ENCODE data around the gene GGT5. TPM values are rescaled to one million over a fixed set of nuclear protein-coding genes. Genes with fewer than 3 reads are reported as not detected.
"Not testable (repeated sequence)": the region's sequence is repeated elsewhere in the genome, so short reads cannot be mapped to it uniquely, and the experiment has no call there.

GGT5 gene
- total RNA-seq, 8 experiments from 2014 or later = 0.16 to 8.7 (median 0.63) TPM

- ATAC-seq (replicated peaks in 6 of 8); in situ Hi-C loops (cut with MboI; ENCODE audit: low pct_unique_long_range_greater_than_20kb in 2 of 9, low sequenced_read_pairs in 9 of 9, unreplicated experiment in 9 of 9); H3K27ac ChIP-seq; H3K4me1 ChIP-seq (replicated peaks in 1 of 2); H3K4me3 ChIP-seq: not testable (repeated sequence)
- WGBS, 10 experiments = no CpG with 5 or more reads among the region's 28 CpGs
Observed at GRCh38 chr22:24251286-24251685, 6.4 kb upstream of the GGT5 start.

- not testable (repeated sequence) for ATAC-seq (replicated peaks in 6 of 8); H3K4me3 ChIP-seq; H3K4me1 ChIP-seq (replicated peaks in 1 of 2); H3K27ac ChIP-seq
- in situ Hi-C loops (cut with MboI; ENCODE audit: low pct_unique_long_range_greater_than_20kb in 2 of 9, low sequenced_read_pairs in 9 of 9, unreplicated experiment in 9 of 9) = loop anchor here in 1 of 9 experiments (10.0 kb wide), 1 partner anchor 55 kb away; no protein-coding TSS in a partner anchor
- no CpG with 5 or more reads among the region's 8 CpGs for WGBS, 10 experiments
Observed at GRCh38 chr22:24249413-24249812, 4.5 kb upstream of the GGT5 start.

- not testable (repeated sequence) for H3K4me3 ChIP-seq; H3K4me1 ChIP-seq (replicated peaks in 1 of 2); H3K27ac ChIP-seq; ATAC-seq (replicated peaks in 6 of 8)
- in situ Hi-C loops (cut with MboI; ENCODE audit: low pct_unique_long_range_greater_than_20kb in 2 of 9, low sequenced_read_pairs in 9 of 9, unreplicated experiment in 9 of 9) = loop anchor here in 1 of 9 experiments (10.0 kb wide), 1 partner anchor 54 kb away; no protein-coding TSS in a partner anchor
- WGBS, 10 experiments = no CpG with 5 or more reads among the region's 15 CpGs
Observed at GRCh38 chr22:24248611-24249010, 3.7 kb upstream of the GGT5 start.

GRCh38 chr22:24247564-24248344, 2.9 kb upstream of the GGT5 start:
- Histone ChIP-seq H3K27ac (no peak overlapping the region), H3K4me1 (replicated peaks in 1 of 2) (peaks cover 0 to 16% of the 10 kb centered on the region in 2 donors), H3K4me3 (no peak overlapping the region)
- ATAC-seq (replicated peaks in 6 of 8) = peak; percentile 74 to 99 (median 99)
- in situ Hi-C loops (cut with MboI; ENCODE audit: low pct_unique_long_range_greater_than_20kb in 2 of 9, low sequenced_read_pairs in 9 of 9, unreplicated experiment in 9 of 9) = loop anchor here in 1 of 9 experiments (10.0 kb wide), 1 partner anchor 53 kb away; no protein-coding TSS in a partner anchor
- WGBS, 10 experiments = 20 to 31% methylated on average over 1 to 7 of the region's 23 CpGs; no CpG with 5 or more reads in 8 of the 10 experiments

GRCh38 chr22:24247011-24247507, 2.2 kb upstream of the GGT5 start:
- in situ Hi-C loops (cut with MboI; ENCODE audit: low pct_unique_long_range_greater_than_20kb in 2 of 9, low sequenced_read_pairs in 9 of 9, unreplicated experiment in 9 of 9) = loop anchor here in 1 of 9 experiments (10.0 kb wide), 1 partner anchor 52 kb away; no protein-coding TSS in a partner anchor
- Histone ChIP-seq H3K27ac (no peak overlapping the region), H3K4me1 (replicated peaks in 1 of 2) (peaks cover 0 to 16% of the 10 kb centered on the region in 2 donors), H3K4me3 (no peak overlapping the region)
- peak in 4 of 8 experiments; percentile 4 to 16 (median 10) for ATAC-seq (replicated peaks in 6 of 8)
- WGBS, 10 experiments = 0 to 100% (median 67%) methylated on average over 1 to 4 of the region's 6 CpGs; no CpG with 5 or more reads in 5 of the 10 experiments

- WGBS, 10 experiments = 30% methylated on average over 2 of the region's 18 CpGs; no CpG with 5 or more reads in 9 of the 10 experiments
- peak in 3 of 8 experiments; percentile 46 to 55 (median 48) for ATAC-seq (replicated peaks in 6 of 8)
- in situ Hi-C loops (cut with MboI; ENCODE audit: low pct_unique_long_range_greater_than_20kb in 2 of 9, low sequenced_read_pairs in 9 of 9, unreplicated experiment in 9 of 9) = loop anchor here in 1 of 9 experiments (10.0 kb wide), 1 partner anchor 51 kb away; no protein-coding TSS in a partner anchor
- H3K4me1 ChIP-seq (replicated peaks in 1 of 2) = peaks cover 0 to 16% of the 10 kb centered on the region in 2 donors
- H3K27ac ChIP-seq, H3K4me3 ChIP-seq: not testable (repeated sequence)
Observed at GRCh38 chr22:24245584-24246561, 991 bp upstream of the GGT5 start.

GRCh38 chr22:24244144-24244787, 616 bp downstream of the GGT5 start:
- 80% methylated on average over 1 of the region's 19 CpGs; no CpG with 5 or more reads in 9 of the 10 experiments for WGBS, 10 experiments
- in situ Hi-C loops (cut with MboI; ENCODE audit: low pct_unique_long_range_greater_than_20kb in 2 of 9, low sequenced_read_pairs in 9 of 9, unreplicated experiment in 9 of 9) = loop anchor here in 1 of 9 experiments (10.0 kb wide), 1 partner anchor 49 kb away; no protein-coding TSS in a partner anchor
- ATAC-seq (replicated peaks in 6 of 8) = peak in 2 of 8 experiments; percentile 4 to 32
- Histone ChIP-seq H3K27ac (no peak overlapping the region), H3K4me1 (replicated peaks in 1 of 2) (peaks cover 0 to 16% of the 10 kb centered on the region in 2 donors), H3K4me3 (no peak overlapping the region)

- in situ Hi-C loops (cut with MboI; ENCODE audit: low pct_unique_long_range_greater_than_20kb in 2 of 9, low sequenced_read_pairs in 9 of 9, unreplicated experiment in 9 of 9) = loop anchor here in 1 of 9 experiments (10.0 kb wide), 1 partner anchor 49 kb away; no protein-coding TSS in a partner anchor
- H3K27ac ChIP-seq, H3K4me3 ChIP-seq: not testable (repeated sequence)
- peak in 7 of 8 experiments; percentile 29 to 64 (median 50) for ATAC-seq (replicated peaks in 6 of 8)
- H3K4me1 ChIP-seq (replicated peaks in 1 of 2) = peaks cover 0 to 16% of the 10 kb centered on the region in 2 donors
- no CpG with 5 or more reads among the region's 3 CpGs for WGBS, 10 experiments
Observed at GRCh38 chr22:24243417-24243816, 1.5 kb downstream of the GGT5 start.

GRCh38 chr22:24240985-24241692, 3.7 kb downstream of the GGT5 start:
- peaks cover 0 to 13% of the 10 kb centered on the region in 2 donors for H3K4me1 ChIP-seq (replicated peaks in 1 of 2)
- in situ Hi-C loops (cut with MboI; ENCODE audit: low pct_unique_long_range_greater_than_20kb in 2 of 9, low sequenced_read_pairs in 9 of 9, unreplicated experiment in 9 of 9) = loop anchor here in 1 of 9 experiments (10.0 kb wide), 1 partner anchor 46 kb away; no protein-coding TSS in a partner anchor
- WGBS, 10 experiments = 0 to 100% (median 69%) methylated on average over 1 to 5 of the region's 9 CpGs
- ATAC-seq (replicated peaks in 6 of 8); H3K4me3 ChIP-seq; H3K27ac ChIP-seq: not testable (repeated sequence)

GRCh38 chr22:24240381-24240780, 4.5 kb downstream of the GGT5 start:
- WGBS, 10 experiments = 37 to 100% (median 95%) methylated on average over 3 to 6 of the region's 6 CpGs; no CpG with 5 or more reads in 2 of the 10 experiments
- Histone ChIP-seq H3K27ac (no peak overlapping the region), H3K4me3 (no peak overlapping the region), H3K4me1 (replicated peaks in 1 of 2) (peaks cover 0 to 13% of the 10 kb centered on the region in 2 donors)
- no peak for ATAC-seq (replicated peaks in 6 of 8)
- in situ Hi-C loops (cut with MboI; ENCODE audit: low pct_unique_long_range_greater_than_20kb in 2 of 9, low sequenced_read_pairs in 9 of 9, unreplicated experiment in 9 of 9) = loop anchor here in 1 of 9 experiments (10.0 kb wide), 1 partner anchor 46 kb away; no protein-coding TSS in a partner anchor

GRCh38 chr22:24238101-24238694, 6.7 kb downstream of the GGT5 start:
- 84 to 100% (median 100%) methylated on average over 1 to 9 of the region's 13 CpGs; no CpG with 5 or more reads in 2 of the 10 experiments for WGBS, 10 experiments
- in situ Hi-C loops (cut with MboI; ENCODE audit: low pct_unique_long_range_greater_than_20kb in 2 of 9, low sequenced_read_pairs in 9 of 9, unreplicated experiment in 9 of 9); H3K4me3 ChIP-seq; H3K27ac ChIP-seq; ATAC-seq (replicated peaks in 6 of 8); H3K4me1 ChIP-seq (replicated peaks in 1 of 2): not testable (repeated sequence)
